ENCODE results near the gene SLC9C1.

The SLC9C1 gene

GRCh38 chr3:112149136-112149535, 144.9 kb downstream of the SLC9C1 start:
- no peaks in the 10 kb centered on the region for H3K79me2 ChIP-seq (ENCODE audit: insufficient read depth, low read length)
- TF ChIP-seq CTCF (IDR thresholded peaks at IDR 0.05; ENCODE audit: borderline replicate concordance, extremely low read depth, low read length, poor library complexity, severe bottlenecking), result no peak
- H4K20me1 ChIP-seq (ENCODE audit: insufficient read depth, low read length), result no peaks in the 10 kb centered on the region
- H3K9ac ChIP-seq (ENCODE audit: low read depth, low read length), result no peak overlapping the region
- no peak overlapping the region for H3K4me3 ChIP-seq (ENCODE audit: low read depth in 1 of 2, low read length in 2 of 2)
- H3K4me2 ChIP-seq (ENCODE audit: insufficient read depth, low read length), result no peak overlapping the region
- no peak for DNase-seq
- H3K4me1 ChIP-seq (ENCODE audit: insufficient read depth, low read length), result no peaks in the 10 kb centered on the region
- H3K27ac ChIP-seq (ENCODE audit: low read length), result no peak overlapping the region
- ATAC-seq (ENCODE audit: insufficient read depth, low read depth), result no peak
- H3K9me3 ChIP-seq (ENCODE audit: insufficient read depth, low read length, severe bottlenecking), result peaks cover 8% of the 10 kb centered on the region
- no peak overlapping the region for H2AFZ ChIP-seq (ENCODE audit: low read depth, low read length)
- H3K36me3 ChIP-seq (ENCODE audit: insufficient read depth, low read length), result no peaks in the 10 kb centered on the region
- no peaks in the 10 kb centered on the region for H3K27me3 ChIP-seq (ENCODE audit: insufficient read depth, low read length, poor library complexity)

GRCh38 chr3:112143689-112144088, 150.3 kb downstream of the SLC9C1 start:
- Histone ChIP-seq H4K20me1 (ENCODE audit: insufficient read depth, low read length) (no peaks in the 10 kb centered on the region), H3K36me3 (ENCODE audit: insufficient read depth, low read length) (no peaks in the 10 kb centered on the region), H3K9ac (ENCODE audit: low read depth, low read length) (no peak overlapping the region), H3K27me3 (ENCODE audit: insufficient read depth, low read length, poor library complexity) (peaks cover 3% of the 10 kb centered on the region), H2AFZ (ENCODE audit: low read depth, low read length) (no peak overlapping the region), H3K4me2 (ENCODE audit: insufficient read depth, low read length) (no peak overlapping the region), H3K4me1 (ENCODE audit: insufficient read depth, low read length) (no peaks in the 10 kb centered on the region), H3K4me3 (ENCODE audit: low read depth in 1 of 2, low read length in 2 of 2) (no peak overlapping the region), H3K27ac (ENCODE audit: low read length) (no peak overlapping the region), H3K9me3 (ENCODE audit: insufficient read depth, low read length, severe bottlenecking) (peaks cover 3% of the 10 kb centered on the region), H3K79me2 (ENCODE audit: insufficient read depth, low read length) (no peaks in the 10 kb centered on the region)
- no peak for DNase-seq
- ATAC-seq (ENCODE audit: insufficient read depth, low read depth), result no peak
- TF ChIP-seq EZH2 (IDR thresholded peaks at IDR 0.05; ENCODE audit: borderline replicate concordance, low read depth, low read length, severe bottlenecking) (no peak), CTCF (IDR thresholded peaks at IDR 0.05; ENCODE audit: borderline replicate concordance, extremely low read depth, low read length, poor library complexity, severe bottlenecking) (no peak)

GRCh38 chr3:112143251-112143650, 150.8 kb downstream of the SLC9C1 start:
- no peak overlapping the region for H3K4me3 ChIP-seq (ENCODE audit: low read depth in 1 of 2, low read length in 2 of 2)
- no peak overlapping the region for H3K4me2 ChIP-seq (ENCODE audit: insufficient read depth, low read length)
- TF ChIP-seq EZH2 (IDR thresholded peaks at IDR 0.05; ENCODE audit: borderline replicate concordance, low read depth, low read length, severe bottlenecking) (no peak), CTCF (IDR thresholded peaks at IDR 0.05; ENCODE audit: borderline replicate concordance, extremely low read depth, low read length, poor library complexity, severe bottlenecking) (no peak)
- no peaks in the 10 kb centered on the region for H3K36me3 ChIP-seq (ENCODE audit: insufficient read depth, low read length)
- no peak overlapping the region for H2AFZ ChIP-seq (ENCODE audit: low read depth, low read length)
- H3K79me2 ChIP-seq (ENCODE audit: insufficient read depth, low read length), result no peaks in the 10 kb centered on the region
- DNase-seq, result no peak
- no peak overlapping the region for H3K9ac ChIP-seq (ENCODE audit: low read depth, low read length)
- H3K4me1 ChIP-seq (ENCODE audit: insufficient read depth, low read length), result no peaks in the 10 kb centered on the region
- no peaks in the 10 kb centered on the region for H3K9me3 ChIP-seq (ENCODE audit: insufficient read depth, low read length, severe bottlenecking)
- no peak for ATAC-seq (ENCODE audit: insufficient read depth, low read depth)
- H3K27me3 ChIP-seq (ENCODE audit: insufficient read depth, low read length, poor library complexity), result peaks cover 3% of the 10 kb centered on the region
- H4K20me1 ChIP-seq (ENCODE audit: insufficient read depth, low read length), result no peaks in the 10 kb centered on the region
- no peak overlapping the region for H3K27ac ChIP-seq (ENCODE audit: low read length)

- no peak for TF ChIP-seq CTCF (IDR thresholded peaks at IDR 0.05; ENCODE audit: borderline replicate concordance, extremely low read depth, low read length, poor library complexity, severe bottlenecking)
- TF ChIP-seq EZH2 (IDR thresholded peaks at IDR 0.05; ENCODE audit: borderline replicate concordance, low read depth, low read length, severe bottlenecking), result no peak
- Histone ChIP-seq H3K27me3 (ENCODE audit: insufficient read depth, low read length, poor library complexity) (peaks cover 3% of the 10 kb centered on the region), H3K4me2 (ENCODE audit: insufficient read depth, low read length) (no peak overlapping the region), H3K4me1 (ENCODE audit: insufficient read depth, low read length) (no peaks in the 10 kb centered on the region), H3K4me3 (ENCODE audit: low read depth in 1 of 2, low read length in 2 of 2) (no peak overlapping the region), H3K36me3 (ENCODE audit: insufficient read depth, low read length) (no peaks in the 10 kb centered on the region), H2AFZ (ENCODE audit: low read depth, low read length) (no peak overlapping the region), H3K79me2 (ENCODE audit: insufficient read depth, low read length) (no peaks in the 10 kb centered on the region), H3K27ac (ENCODE audit: low read length) (no peak overlapping the region), H4K20me1 (ENCODE audit: insufficient read depth, low read length) (no peaks in the 10 kb centered on the region), H3K9ac (ENCODE audit: low read depth, low read length) (no peak overlapping the region), H3K9me3 (ENCODE audit: insufficient read depth, low read length, severe bottlenecking) (no peaks in the 10 kb centered on the region)
- no peak for DNase-seq
- no peak for ATAC-seq (ENCODE audit: insufficient read depth, low read depth)
These were observed 152.7 kb downstream of the SLC9C1 start for GRCh38 chr3:112141293-112141692.
